ENCODE measurements around the gene GCK.

The GCK gene

DNA sequence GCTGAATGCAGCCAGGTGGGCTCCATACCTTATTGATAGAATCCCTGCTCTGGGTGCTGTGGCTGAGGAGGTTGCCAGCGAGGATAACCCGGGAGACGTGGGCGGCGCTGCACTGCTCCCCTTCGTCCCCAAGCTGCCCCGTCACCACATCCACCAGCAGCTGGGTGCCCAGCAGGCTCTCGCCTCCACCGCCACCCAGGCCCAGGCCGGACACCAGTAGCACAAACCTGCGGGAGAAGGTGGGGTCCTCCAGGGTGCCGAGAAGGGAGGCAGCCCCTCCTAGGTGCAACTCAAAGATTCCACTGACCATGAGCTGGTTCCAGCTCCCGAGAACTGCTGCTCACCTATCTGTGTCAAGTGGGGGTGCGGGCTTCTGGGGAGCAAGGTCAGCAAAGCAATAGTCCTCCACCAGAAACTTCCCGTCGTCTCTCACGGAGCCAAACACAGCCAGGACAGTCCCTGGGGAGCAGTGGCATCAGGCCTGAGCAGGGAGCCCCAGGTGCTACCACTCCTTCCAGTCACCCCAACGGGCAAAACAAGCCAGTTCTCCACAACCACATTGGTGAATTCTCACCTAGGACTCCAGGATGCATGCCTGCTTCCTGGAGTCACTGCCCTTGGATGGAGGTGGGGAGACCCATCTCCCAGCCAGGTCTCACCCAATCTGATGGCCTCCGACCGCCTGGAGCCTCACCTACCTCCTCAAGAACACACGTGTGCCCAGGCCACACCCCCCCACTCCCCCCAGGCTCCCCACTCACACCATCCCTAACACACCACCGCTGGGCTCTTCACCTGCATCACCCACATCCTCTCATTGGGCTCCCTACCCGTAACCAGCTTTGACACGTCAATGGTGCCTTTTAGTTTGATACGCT lies 72.2 kb downstream of the GCK start:
- no peak overlapping the region for H3K4me3 ChIP-seq (ENCODE audit: low read depth, low read length)
- no peak for DNase-seq (ENCODE audit: low read depth)
- TF ChIP-seq, protein P1, sequence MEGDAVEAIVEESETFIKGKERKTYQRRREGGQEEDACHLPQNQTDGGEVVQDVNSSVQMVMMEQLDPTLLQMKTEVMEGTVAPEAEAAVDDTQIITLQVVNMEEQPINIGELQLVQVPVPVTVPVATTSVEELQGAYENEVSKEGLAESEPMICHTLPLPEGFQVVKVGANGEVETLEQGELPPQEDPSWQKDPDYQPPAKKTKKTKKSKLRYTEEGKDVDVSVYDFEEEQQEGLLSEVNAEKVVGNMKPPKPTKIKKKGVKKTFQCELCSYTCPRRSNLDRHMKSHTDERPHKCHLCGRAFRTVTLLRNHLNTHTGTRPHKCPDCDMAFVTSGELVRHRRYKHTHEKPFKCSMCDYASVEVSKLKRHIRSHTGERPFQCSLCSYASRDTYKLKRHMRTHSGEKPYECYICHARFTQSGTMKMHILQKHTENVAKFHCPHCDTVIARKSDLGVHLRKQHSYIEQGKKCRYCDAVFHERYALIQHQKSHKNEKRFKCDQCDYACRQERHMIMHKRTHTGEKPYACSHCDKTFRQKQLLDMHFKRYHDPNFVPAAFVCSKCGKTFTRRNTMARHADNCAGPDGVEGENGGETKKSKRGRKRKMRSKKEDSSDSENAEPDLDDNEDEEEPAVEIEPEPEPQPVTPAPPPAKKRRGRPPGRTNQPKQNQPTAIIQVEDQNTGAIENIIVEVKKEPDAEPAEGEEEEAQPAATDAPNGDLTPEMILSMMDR (conservative IDR thresholded peaks at IDR 0.05; ENCODE audit: low read depth, low read length): no peak

DNA sequence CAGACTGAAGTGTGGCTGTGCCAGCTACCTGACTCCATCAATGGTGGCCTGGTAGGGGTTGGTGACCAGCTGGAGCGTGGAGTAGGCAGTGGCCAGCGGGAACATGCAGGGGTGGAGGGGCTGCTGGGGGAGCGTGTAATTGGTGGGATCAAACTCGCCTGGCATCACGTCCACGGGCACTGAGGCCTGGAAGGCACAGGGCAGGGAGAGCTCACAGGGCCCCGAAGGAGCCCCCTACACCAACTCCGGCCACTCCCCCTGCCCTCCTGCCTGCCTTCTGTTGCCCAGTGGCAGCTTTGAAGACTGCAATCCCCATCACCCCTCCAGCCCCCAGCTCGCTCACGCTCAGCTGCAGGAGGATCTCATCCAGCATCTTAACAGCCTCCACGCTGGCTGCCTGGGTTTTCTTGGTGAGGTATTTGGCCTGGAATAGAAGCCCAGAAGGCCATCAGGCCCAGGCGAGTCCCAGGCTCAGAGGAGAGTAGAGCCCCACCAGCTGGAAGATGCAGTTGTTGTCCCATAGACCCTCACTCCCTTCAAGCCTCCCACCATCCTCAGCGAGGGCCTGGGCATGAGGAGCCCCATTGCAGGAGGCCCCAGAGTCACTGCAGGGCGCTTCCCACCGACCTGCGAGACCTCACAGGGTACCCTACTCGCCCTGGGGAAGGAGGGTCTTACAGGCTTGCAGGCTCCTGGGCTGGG lies 73.0 kb downstream of the GCK start:
- DNase-seq (ENCODE audit: low read depth): no peak

DNA sequence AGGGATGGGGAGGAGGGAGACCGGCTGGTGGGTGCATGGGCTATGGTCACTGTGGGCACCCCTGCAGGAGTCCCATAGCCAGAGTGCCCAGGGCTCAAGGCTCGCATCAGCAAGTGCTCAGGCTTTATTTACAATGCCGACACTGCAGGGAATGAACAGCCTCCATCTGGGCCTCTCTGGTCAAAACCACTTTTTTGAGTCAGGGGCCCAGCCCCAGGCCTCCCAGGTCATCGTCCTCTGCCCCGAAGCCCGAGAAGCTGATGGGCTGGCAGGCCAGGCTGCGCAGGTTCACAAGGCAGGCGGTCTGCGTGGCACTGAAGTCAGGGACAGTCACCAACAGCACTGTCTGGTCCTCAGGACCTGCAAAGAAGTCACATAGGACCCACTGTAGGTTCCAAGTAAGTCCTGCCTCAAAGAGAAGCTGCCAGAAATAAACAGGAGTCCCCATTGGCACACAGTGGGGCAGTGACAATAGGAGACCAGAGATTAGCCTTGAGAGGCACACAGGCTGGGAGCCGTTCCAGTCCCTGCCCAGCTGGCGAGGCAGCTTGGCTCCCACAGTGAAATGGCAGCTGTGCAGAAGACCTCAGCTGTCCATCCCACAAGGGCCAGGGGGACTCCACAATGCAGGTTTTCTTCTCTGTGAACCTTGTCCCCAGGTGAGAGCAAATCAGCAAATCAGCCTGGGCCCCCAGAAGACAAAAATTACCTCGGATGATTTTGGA lies 74.5 kb downstream of the GCK start:
- TF ChIP-seq, protein P1 (conservative IDR thresholded peaks at IDR 0.05; ENCODE audit: low read depth, low read length): no peak
- no peak for DNase-seq (ENCODE audit: low read depth)
- no peak overlapping the region for H3K4me3 ChIP-seq (ENCODE audit: low read depth, low read length)

More for the DNA sequence above, 73.0 kb downstream of the GCK start:
- H3K4me3 ChIP-seq (ENCODE audit: low read depth, low read length): no peak overlapping the region
- TF ChIP-seq, protein P1 (conservative IDR thresholded peaks at IDR 0.05; ENCODE audit: low read depth, low read length): no peak

DNA sequence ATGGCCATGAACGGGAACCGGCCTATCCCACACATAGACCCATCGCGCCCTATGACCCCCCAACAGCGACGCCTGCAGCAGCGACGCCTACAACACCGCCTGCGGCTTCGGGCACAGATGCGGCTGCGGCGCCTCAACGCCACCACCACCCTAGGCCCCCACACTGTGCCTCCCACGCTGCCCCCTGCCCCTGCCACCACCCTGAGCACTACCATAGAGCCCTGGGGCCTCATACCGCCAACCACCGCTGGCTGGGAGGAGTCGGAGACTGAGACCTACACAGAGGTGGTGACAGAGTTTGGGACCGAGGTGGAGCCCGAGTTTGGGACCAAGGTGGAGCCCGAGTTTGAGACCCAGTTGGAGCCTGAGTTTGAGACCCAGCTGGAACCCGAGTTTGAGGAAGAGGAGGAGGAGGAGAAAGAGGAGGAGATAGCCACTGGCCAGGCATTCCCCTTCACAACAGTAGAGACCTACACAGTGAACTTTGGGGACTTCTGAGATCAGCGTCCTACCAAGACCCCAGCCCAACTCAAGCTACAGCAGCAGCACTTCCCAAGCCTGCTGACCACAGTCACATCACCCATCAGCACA lies 75.4 kb downstream of the GCK start:
- H3K4me3 ChIP-seq (ENCODE audit: low read depth, low read length): no peak overlapping the region
- TF ChIP-seq, protein P1 (conservative IDR thresholded peaks at IDR 0.05; ENCODE audit: low read depth, low read length): no peak
- DNase-seq (ENCODE audit: low read depth): no peak

DNA sequence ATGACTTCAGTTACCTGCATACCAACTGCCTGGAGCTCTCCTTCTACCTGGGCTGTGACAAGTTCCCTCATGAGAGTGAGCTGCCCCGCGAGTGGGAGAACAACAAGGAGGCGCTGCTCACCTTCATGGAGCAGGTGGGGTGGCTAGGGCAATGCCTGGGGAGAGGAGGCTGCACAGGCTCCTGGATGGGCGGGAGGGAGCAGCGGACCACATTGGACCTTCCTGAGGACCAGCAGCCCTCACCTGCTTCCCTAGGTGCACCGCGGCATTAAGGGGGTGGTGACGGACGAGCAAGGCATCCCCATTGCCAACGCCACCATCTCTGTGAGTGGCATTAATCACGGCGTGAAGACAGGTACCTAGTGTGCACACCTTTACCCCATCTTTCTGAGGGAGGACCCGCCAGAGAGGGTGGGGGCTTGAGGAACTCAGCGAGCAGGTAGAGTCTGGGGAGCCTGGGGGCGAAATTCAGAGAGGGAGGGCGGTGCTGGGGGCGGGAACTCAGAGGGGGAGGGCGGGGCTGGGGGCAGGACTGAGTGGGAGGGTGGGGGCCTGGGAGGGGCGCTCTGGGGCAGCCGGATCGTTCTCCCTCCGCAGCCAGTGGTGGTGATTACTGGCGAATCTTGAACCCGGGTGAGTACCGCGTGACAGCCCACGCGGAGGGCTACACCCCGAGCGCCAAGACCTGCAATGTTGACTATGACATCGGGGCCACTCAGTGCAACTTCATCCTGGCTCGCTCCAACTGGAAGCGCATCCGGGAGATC lies 76.1 kb downstream of the GCK start:
- no peak for DNase-seq (ENCODE audit: low read depth)
- TF ChIP-seq, protein P1 (conservative IDR thresholded peaks at IDR 0.05; ENCODE audit: low read depth, low read length): no peak
- no peak overlapping the region for H3K4me3 ChIP-seq (ENCODE audit: low read depth, low read length)

Data from choroid plexus epithelial cell (primary cell).